ENCODE measurements around the gene CFAP251.
"Not testable (repeated sequence)": the region's sequence is repeated elsewhere in the genome, so short reads cannot be mapped to it uniquely, and the experiment has no call there.

The CFAP251 gene

DNA sequence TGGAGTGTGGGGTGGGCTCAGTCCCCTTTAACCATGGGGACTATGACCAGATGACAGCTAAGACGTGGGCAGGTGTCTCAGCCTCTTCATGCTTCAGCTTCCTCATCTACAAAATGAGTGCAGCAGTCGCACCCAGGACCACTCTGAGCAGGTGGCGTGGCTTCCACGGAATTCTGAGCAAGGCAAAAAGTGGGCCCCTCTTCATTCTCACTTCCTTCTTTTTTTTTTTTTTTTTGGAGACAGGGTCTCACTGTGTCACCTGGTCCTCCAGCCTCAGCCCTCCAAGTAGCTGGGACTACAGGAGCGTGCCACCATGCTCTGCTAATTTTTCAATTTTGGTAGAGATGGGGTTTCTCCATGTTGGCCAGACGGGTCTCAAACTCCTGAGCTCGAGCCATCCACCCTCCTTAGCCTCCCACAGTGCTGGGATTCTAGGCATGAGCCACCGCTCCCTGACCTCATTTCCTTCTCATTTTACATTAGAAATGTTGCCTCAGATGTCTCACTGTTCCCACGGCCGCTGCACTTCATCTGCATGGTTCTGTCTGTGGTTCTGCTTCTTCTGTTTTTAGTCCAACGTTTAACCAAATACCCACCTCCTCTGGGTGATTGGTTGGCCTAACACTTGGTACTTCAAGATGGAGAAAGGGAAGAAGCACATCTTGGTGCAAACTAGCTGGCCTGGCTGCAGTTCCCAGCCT lies 61.9 kb downstream of the CFAP251 start:
- DNase-seq (ENCODE audit: low read depth in 2 of 2), result no peak

DNA sequence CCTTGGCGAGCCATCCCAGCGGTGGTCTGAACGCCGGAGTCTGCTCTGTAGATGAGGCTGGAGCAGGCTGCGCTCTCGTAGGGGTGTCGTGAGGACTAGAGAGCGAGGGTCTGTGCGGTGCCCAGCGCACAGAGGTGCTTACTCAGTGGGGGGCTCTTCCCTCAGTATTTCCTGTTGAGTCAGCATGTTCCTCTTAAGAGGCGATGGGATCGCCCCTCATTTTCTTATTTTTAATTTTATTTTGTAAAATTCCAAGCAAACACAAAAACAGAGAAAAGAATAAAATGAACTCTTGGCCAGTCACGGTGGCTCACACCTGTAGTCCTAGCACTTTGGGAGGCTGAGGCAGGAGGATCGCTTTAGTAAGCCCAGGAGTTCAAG lies 62.5 kb downstream of the CFAP251 start:
- no peak for DNase-seq (ENCODE audit: low read depth in 2 of 2)

DNA sequence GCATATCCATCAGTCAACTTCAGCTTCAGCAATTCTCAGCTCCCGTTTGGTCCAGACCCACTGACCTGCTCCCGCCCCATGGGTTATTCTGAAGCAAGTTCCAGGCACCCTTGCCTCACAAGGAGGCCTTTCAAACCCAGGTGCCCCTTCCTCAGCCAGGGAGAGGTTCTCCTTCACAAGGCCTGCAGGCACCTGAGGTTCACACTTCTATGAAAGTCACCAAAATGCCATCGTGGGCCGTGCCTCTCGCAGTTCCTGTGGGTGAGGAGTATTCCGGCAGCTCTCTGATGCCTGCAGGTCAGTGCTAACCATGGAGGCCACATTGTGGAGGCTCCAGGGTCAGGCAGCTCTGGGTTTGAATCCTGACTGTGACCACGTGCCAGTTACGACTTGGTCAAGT lies 63.1 kb downstream of the CFAP251 start:
- DNase-seq (ENCODE audit: low read depth in 2 of 2), result no peak

DNA sequence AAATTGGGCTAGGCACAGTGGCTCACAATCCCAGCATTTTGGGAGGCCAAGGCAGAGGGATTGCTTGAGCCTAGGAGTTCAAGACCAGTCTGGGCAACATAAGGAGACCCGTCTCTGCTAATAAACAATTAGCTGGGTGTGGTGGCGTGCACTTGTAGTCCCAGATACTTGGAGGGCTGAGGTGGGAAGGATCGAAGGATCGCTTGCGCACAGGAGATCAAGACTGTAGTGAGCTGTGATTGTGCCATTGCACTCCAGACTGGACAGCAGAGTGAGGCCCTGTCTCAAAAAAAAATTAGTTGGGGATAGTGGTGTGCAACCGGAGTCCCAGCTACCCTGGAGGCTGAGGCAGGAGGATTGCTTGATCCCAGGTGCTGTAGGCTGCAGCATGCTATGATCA lies 64.6 kb downstream of the CFAP251 start:
- DNase-seq (ENCODE audit: low read depth in 2 of 2), result no peak

DNA sequence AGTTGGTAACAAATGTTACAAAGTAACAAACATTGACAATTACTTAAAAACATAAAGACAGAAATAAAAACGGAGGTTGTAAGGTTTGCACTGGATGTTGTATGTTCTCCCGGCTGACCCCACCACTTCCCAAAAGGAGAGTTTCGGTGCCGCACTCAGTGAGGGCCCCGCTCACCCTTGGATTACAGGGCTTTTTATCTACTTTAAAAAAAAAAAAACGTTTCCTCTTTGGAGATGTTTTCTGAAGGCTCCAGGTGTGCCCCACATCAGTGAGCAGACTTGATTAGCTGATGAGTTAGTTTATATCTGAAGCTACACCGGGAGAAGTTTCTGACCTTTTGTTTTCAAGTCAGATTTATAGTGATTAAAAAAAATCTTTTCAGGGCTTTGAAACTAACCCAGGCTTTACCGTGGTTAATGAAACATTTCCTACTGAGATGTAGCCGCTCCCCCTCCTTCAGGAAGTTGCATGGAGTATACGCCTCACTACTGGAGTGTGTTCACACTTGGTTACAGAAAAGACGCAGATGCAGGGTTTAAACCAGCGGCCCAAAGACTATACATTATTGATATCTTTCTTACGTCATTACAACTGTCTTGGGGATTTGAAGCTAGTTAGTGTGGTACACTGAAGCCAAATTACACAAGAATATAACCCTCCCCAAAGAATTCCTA lies 65.3 kb downstream of the CFAP251 start:
- DNase-seq (ENCODE audit: low read depth in 2 of 2), result no peak

DNA sequence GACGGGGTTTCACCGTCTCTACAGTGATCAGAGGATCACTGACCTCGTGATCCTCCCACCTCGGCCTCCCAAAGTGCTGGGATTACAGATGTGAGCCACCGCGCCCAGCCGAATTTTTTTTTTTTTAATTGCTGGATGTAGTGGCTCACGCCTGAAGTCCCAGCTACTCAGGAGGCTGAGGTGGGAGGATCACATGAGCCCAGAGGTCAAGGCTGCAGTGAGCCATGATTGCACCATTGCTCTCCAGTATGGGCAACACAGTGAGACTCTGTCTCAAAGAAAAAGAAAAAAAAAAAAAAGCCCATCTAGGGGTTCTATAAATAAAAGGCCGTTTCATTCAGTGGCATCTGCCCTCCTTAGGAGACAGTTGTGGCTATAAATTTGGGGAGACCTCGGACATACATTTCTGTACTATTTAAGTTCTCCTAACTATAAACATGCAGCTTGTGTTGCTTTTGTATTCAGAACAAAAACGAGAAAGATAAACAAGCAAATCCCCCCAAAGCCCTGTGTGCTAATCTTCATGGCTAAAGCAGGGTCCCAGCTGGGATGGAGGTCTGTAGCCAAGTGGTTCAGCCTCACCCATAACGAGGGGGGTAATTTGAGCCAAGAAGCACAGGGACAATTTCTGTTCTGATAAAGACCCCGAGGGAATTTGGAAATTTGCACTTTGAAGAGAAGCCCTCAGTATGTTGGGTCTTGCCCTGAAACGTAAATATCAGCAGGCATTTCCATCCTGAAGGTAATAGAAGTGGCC lies 68.3 kb downstream of the CFAP251 start:
- no peak for DNase-seq (ENCODE audit: low read depth in 2 of 2)

DNA sequence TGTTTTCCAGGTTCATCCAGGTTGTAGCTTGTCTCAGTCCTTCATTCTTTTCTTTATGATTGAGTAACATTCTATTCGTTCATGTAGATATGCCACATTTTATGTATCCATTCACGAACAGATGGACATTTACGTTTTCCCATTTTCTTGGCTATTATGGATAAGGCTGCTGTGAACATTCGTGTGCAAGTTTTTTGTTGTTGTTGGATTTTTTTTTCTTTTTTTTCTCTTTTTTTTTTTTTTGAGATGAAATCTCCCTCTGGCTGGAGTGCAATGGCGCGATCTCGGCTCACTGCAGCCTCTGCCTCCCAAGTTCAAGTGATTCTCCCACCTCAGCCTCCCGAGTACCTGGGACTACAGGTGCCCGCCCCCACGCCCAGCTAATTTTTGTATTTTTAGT lies 70.1 kb downstream of the CFAP251 start:
- DNase-seq (ENCODE audit: low read depth in 2 of 2), result not testable (repeated sequence)

DNA sequence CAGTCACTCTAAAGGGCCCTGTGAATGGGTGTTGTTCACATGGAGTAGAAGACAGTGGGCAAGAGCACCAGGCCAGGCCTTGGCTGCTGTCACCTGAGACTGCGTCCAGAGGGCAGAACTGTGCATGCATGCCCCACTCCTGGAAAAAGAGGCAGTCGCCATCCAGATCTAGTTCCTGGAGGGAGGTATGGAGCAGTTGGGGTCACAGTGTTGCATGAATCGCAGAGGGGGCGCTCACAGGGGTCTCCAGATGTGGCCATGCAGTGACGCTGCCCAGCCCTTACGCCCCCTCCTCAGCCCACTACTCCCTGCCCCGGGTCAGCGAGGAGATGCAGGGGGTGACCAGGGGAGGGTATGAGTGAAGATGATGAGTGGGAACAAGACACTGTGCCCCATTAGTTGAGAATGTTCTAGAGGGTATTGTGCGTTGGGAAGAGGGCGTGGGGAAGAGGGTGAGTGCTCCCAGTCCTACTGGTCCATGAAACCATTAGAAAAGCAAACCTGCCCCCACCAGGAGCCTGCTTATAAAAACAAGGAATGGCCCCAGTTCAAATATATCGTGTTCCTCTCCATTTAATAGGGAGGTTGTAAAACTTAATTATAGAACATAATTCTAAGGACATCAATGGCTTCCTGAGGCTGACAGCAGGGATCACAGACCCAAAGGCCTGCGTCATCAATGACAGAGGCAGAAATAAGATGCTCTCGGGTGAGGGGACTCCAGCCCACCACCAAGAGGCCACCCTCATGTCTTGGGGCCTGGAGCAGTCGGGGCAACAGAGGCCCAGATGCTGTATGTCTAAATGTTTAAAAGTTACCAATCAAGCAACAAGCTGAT lies 71.1 kb downstream of the CFAP251 start:
- DNase-seq (ENCODE audit: low read depth in 2 of 2), result no peak

DNA sequence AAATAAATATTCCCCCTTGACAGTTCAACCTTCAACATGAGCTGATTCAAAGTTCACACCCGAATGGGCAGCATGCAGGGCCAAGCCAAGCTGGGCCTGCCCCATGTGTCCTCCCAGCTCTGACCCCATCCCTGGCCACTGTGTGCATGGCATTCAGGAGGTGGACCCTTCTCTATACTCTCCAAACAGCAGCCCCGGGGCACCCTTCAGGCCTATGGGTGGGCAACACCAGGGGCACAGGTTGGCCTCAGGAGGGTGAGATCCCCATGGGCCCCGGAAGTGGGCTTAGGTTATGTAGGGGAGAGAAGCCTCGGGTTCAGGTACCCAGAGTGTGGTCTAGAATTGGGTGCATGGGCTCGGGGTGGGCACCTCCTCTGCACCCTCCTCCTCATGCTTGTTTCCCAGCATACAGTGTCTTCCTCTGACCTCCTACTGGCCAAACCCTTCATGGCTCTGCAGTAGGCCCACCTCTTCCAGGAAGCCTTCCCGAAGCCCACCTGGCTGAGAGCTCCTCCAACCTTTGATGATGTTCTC lies 71.8 kb downstream of the CFAP251 start:
- no peak for DNase-seq (ENCODE audit: low read depth in 2 of 2)

DNA sequence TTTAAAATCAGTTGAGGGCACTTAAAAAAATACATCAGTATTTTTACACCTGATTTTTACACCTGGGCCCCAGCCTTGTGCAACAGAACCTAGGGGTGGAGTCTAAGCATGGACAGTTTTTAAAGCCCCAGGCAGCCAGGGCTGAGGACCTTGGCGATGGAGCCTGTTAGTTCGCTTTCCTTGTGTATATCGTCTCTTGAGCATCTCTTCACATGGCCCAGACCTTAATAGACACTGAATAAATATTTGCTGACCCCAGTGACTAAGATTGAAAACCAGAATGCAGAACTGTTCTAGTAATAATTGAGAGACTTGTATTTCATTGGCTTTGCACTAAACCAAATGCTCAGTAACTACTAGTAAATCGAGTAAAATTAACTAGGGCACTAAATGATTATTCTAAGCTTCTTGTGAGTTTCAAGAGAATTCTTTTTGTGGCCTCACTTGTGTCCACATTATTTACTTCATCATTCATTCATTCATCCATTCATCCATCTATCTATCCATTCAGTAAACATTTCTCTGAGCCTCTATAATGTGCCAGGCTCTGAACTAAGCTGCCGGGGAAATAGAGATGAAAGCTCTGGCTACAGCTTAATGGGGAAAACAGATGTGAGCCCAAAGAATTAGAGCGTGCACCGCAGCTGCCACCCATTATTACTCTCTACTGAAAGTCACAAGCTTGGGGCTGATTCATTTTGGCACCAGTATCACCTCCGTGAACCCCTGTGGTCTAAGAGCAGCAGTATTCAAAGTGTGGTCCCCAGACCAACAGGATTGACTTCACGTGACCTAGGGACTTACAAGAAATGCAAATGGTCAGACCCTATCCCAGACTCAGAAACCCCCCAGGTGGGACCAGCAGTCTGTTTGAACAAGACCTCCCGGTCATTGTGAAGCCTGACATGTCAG lies 72.6 kb downstream of the CFAP251 start:
- no peak for DNase-seq (ENCODE audit: low read depth in 2 of 2)

DNA sequence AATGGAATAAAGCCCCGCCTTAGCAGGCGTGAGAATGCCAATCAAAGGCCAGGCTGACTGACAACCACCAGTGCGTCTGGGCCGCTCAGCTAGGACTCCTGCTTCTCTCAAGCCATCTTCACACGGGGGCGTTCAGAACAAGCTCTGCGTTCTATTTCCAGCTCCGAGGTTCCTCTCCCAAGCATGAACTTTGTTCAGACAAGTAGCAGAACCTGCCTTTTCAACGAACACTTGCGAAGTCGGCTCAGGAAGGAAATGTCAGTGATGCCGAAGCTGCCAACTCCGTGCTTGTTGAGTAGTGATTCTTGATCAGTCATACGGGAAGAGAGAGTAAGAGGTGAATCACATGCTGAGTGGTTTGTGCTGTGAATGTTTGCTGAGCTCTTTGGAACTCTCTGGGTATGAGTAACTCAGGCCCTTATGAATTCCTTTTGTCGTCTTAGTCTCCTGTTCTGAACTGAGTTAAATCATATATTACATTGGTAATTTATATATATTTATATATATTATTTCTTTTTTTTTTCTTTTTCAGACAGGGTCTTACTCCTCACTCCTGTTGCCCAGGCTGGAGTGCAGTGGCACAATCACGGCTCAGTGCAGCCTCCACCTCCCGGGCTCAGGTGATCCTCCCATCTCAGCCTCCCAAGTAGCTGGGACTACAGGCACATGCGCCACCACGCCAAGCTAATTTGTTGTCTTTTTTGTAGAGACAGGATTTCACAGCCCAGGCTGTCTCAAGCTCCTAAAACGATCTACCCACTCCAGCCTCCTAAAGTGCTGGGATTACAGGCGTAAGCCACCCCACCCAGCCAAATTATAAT lies 73.9 kb downstream of the CFAP251 start:
- DNase-seq (ENCODE audit: low read depth in 2 of 2), result peak; percentile 3 to 26

DNA sequence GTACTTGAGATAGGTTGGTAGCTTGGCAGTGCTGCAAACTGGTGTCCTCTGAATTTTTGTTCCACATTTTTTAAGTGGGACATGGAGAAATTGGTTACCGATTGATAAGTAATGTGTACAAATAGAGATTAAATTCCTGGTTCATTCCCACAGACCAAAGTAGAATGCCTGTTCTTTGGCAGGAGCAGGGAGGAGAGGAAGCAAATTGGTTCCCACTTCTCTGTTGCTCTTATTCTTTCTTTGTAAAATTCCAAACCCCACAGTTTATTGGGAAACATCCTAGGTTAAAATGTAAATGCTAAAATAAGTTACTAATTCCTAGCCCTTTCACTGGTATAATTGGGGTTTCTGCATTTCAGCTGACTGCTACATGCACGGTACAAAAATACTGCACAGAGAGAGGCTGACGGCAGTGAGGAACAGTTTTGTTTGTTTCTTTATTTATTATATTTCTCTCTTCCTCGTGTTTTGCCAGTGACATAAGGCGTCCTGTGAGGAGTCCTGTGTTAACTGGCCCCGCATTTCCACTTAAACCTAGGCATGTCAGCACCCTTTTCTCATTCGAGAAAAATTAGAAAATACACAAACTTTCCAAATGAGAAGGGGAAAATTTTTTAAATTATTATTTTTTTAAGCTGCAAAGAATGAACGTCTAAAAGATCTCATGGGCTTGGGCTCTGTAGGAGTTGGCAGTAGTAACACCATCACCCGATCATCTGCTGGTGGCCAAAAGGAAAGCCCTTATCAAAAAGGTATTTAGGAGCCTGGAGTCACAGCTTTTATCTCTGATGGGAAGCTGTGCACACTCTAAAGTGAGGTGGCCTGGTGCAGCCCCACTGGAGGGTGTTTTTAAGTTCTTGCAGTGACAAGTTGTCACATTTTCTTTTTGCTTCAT lies 77.9 kb downstream of the CFAP251 start:
- no peak for DNase-seq (ENCODE audit: low read depth in 2 of 2)

DNA sequence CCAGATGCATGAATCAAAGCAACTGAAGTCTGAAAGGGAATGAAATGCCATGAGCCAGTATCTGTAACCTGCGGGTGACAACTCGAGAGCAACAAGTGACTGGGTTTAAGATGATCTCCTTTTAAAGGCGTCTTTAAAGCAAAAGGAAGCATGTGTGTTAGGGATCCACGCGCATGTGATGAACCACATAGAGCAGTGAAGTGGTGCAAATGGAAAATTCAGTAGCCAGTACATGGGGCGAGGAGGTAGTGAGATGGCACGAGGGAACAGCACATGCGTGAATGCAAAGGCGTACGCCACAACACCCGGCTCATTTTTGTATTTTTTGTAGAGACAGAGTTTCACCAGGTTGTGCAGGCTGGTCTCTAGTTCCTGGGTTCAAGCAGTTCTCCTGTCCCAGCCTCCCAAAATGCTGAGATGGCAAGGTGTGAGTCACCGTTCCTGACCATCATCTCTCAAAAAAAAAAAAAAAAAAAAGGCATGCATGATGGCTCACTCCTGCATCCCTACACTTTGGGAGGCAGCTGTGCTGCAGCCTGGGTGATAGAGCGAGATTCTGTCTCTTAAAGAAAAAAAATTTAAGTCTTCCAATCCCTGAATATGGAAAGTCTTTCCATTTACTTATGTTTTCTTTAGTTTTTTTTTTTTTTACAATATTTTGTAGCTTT lies 78.7 kb downstream of the CFAP251 start:
- no peak for DNase-seq (ENCODE audit: low read depth in 2 of 2)

DNA sequence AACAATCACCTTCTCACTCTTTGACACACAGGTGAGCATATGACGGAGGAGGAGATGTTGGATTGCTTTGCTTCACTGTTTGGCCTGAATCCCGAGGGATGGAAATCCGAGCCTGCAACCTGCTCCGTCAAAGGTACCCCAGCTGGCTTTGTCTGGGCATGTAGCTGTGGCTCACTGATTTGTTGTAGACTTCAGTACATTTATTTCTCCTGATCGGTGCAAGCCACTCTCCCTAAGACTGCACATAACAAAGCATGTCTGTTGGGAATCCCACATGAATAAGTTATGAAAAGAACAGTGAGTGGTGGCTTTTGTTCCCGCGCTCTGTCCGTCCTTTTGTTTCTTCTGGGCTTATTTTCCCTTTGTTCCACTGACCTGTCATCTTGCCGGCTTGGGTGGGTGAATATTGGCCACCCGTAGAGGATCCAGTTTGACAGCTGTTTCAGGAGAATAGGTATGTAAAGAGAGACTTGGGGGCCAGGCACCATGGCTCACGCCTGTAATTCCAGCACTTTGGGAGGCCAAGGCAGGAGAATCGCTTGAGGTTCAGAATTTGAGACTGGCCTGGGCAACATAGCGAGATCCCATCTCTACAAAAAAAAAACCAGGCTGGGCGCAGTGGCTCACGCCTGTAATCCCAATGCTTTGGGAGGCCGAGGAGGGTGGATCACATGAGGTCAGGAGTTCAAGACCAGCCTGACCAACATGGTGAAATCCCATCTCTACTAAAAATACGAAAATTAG lies 83.2 kb downstream of the CFAP251 start:
- DNase-seq (ENCODE audit: low read depth in 2 of 2), result no peak

DNA sequence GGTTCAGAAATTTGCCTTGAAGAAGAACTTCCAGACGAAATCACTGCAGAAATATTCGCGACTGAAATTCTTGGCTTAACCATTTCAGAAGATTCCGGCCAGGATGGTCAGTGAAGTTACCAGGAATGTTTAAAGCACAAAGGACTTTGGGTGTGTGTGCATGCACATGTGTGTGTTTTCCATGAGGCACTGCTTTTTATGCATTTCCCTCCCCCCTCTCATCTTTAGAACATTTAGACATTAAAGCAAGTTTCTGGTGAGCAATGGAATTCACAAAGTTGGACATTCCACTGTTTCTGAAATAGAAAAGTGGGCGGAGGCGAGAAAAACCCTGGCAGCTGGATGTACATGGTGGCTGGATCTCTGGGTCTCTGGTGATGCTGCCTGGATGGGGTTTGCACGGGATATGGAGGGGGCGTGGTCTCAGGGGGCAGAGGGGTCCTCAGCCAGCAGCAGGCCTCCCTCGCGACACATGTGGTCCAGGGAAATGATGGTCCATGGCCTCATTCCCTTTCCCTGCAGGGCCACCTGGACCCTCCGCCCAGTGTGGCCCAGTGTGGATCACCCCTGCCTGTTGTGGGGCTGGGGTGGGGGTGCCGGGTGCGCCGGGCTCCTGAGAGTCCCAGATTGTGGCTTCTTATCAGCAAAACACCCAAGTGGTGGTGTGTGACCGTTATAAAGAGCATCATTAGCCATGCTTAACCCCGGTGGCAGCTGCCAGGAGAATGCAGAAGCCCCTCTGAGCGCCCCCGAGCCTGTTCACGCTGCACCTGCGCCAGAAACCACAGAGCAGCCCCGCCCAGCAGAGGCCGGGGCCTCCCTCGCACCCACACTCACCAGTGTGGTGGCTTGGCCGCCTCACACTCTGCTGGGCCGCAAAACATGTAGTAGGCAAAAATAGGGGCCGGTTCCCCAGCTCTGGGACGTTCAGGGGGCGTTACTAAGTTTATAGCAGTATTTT lies 85.5 kb downstream of the CFAP251 start:
- DNase-seq (ENCODE audit: low read depth in 2 of 2), result no peak

DNA sequence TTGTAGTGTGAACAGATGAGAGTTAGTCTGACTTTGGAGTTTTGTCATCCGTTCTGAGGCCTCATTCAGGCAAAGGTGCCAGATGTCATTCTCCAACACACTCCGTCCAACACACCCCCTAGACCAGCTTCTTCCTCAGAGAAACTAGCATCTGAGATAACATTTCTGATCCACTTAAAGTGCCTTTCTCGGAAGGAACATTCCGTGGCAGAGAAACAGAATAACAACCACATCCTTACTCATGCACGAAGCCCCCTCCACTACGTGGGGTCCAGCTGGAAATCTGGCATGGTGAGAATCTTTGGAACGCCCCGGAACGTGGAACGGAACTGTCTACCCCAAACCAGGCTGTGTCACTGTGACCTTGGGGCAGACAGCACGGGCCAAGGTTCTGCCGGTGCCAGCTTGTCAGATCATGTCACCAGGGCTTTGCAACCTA lies 86.3 kb downstream of the CFAP251 start:
- DNase-seq (ENCODE audit: low read depth in 2 of 2), result no peak

Data from stimulated activated CD4-positive, alpha-beta T cell treated with anti-CD3 and anti-CD28 coated beads, Interleukin-1b, Interleukin-23, amount 100 ng/mL, for 1 hour (primary cell).